NCI-H146 treated with DMSO at 0.1 percent for 48 hours (cell line): ENCODE measurements around the gene MARCHF2.
A peak's percentile ranks its signal among the peaks of the same experiment; 100 is the strongest.

ENCODE experiments used
- DNase-seq: peaks from one replicate; lab custom pipeline; 2025; ENCODE audit not compliant: unreplicated experiment; lab: John Stamatoyannopoulos, UW

The MARCHF2 gene

DNA sequence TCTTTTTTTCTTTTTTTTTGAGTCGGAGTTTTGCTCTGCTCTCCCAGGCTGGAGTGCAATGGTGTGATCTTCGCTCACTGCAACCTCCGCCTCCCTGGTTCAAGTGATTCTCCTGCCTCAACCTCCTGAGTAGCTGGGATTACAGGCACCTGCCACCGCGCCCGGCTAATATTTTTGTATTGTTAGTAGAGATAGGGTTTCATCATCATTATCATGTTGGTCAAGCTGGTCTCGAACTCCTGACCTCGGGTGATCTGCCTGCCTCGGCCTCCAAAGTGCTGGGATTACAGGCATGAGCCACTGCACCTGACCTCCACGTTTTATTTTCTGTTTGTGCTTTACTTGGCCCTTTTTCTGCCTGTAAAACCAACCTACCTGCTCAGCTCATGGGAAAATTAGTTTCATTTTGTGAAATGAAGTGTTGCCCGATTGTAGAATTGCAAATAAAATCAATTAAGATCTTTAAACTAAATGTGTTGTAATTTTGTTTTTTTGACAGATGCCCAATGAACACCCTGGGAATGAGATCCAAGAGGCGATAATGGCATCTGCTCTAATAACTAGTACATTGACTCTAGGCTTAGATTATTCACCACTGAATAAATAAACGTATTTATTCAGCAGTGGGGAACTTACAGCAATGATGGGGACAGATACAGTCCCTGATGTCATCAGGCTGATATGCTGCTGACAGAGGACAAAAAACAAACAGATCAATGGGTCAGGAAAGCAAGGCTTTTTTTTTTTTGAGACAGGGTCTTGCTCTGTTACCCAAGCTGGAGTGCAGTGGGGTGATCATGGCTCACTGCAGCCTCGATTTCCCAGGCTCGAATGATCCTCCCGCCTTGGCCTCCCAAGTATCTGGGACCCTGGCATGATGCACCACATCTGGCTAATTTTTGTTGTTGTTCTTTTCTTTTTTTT, 25.2 kb upstream of the MARCHF2 start:
- peak; percentile 90 for DNase-seq

DNA sequence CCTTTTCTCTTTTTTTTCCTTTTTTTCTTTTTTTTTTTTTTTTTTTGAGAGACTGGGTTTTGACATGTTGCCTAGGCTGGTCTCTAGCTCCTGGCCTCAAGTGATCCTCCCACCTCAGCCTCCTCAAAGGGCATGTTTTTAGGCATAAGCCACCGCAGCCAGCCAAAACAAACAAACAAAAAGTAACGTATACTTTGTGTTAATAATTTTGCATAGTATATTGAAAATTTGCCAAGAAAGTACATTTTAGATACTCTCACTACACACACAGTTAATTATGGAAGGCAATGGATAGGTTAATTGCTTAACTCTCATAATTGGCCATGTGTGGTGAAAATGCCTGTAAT, 24.5 kb upstream of the MARCHF2 start:
- DNase-seq, result no peak

DNA sequence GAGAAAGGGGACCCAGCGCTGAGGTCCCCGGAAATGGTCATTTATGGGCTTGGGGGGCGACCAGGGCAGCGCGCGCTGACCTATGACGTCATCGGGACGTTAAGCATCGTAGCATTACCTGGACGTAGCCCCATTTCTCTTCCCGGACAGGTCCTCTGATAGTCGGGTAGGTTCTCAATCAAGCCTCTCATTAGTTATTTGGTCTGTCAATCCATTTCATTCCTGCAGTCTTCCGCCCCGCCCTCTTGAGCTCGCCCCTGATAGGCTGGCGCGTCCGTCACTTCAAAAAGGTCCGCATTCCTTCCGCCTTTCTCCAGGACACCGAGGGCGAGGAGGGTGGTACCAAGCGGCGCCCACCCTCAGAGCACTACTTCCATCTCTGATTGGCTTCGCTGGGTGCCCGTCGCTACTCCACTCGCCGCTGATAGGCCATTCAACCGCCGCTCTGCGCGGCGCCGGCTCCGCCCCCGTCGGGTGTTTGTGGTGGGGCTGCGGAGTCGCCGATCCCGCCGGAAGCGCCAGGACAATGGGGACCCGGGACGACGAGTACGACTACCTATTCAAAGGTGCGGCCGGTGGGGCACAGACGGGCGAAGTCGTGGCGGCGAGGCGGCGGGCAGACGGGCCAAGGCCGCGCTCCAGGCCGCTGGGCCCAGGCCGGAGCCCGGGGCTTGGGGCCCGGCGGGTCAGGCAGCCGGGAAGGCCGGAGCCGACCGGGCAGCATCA, 23.1 kb upstream of the MARCHF2 start, which contains the start of gene RAB11B:
Gene RAB11B (plus strand): TSS at position 470 of the 726 bp plus-strand sequence. CDS start 57 bp downstream, at position 527.
- DNase-seq, result peak; percentile 97

DNA sequence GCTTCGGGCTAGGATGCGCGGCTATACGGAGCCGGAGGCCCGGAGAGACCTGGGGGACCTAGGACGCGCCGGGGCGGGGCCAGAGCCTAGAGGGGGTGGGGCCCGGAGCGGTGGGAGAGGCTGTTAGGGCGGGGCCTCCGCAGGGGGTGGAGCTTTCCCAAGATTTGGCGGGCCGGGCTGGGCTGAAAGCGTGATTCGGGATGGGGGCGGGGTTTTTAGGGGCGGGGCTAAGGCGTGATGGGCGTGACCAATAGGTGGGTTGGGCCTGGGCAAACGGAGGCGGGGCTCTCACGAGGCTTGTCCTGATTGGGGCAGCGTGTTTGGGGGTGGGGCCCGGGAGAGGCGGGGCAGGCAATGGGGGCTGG, 22.5 kb upstream of the MARCHF2 start:
- DNase-seq, result peak; percentile 42

DNA sequence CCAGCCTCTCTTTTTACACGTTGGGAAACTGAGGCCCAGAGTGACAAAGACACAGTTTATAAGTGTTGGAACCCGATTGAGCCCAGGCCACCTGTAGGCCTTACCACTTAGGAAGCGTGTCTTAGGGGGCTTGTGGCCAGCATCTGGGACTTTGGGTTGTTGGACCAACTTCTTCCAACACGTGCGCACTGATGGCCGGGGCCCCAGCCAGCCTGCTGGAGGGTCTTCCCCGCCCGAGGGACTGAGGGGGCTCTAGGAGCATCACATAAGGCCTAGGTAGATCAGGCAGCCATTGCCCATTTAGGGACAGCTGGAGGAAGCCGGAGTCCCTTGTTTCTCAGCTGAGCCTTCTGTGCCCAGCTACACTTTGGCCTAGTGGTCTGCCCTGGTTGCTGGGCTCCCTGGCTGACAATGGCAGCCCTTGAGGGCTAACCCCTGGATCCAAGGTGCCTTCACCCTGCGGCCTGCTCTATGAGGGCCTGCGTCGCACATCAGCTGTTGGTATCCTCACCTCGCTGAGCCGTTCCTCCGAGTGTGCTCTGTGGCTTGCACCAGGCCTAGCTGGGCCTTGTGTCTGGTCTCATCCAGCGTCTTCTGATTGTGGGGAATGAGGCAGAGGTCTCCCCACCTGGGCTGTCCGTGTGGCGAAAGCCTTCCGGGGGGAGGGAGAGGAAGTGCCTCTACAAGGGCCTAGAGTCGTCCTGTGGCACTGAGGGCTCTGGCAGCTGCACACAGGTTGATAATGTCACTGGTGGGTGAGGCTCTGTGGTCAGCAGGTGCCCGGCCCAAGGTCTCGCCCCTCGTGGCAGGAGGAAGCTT, 21.7 kb upstream of the MARCHF2 start:
- DNase-seq, result no peak

DNA sequence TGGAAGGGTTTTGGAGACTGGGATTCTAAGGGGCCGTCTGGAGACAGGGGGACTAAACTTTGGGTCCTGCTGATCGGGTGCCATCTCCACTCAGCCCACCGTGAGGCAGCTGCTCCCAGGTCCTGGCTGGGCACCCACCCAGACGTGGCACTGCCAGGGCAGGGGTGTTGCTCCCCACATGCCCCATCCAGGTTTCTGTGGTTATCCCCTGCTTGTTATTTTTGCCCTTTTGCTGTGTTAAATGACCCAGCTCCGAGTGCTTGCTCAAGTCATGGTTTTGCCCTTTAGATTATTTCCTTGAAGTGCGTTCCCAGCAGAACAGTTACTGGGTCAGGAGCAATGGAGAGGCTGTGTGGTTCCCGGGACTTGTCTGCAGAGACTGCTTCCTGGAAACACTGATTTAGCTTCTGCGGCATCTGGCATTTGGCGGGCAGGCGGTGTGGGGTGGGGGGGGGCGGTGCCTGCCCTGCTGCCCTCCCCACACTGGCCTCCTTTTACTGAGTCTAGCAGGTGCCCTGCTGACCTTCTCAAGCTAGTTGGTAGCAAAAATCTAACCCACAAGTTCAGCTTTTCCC, 21.0 kb upstream of the MARCHF2 start:
- no peak for DNase-seq

DNA sequence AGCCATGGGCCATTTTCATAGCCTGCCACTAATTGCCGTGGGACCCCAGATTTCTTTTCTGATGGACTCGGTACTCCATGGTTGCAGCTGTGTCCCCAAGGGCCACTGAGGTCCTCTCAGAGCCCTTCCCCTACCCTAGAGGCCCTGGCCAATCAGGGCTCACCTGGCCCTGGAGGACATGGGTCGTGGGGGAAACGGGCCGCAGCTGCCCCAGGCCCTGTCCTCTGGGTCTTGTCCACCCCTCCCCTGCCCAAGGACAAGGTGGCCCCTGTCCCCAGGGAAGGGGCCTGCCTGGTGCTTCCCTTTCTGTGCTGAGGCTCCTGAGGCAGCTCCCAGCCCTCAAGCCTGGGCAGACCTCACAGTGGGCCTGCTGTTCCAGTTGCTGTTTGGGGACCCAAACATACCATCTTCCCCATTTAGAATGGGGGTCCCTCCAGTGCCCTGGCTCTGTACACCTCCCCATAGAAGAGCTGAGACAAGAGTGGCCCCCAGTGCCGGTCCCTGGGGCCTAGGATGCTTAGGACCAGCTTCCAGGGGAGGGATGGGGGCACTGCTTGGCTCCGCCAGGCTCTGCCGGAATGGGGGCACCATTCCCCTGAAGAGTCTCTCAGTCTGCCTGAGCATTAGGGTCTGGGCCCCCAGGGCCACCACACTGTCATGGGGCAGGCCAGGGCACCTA, 19.8 kb upstream of the MARCHF2 start:
- no peak for DNase-seq

DNA sequence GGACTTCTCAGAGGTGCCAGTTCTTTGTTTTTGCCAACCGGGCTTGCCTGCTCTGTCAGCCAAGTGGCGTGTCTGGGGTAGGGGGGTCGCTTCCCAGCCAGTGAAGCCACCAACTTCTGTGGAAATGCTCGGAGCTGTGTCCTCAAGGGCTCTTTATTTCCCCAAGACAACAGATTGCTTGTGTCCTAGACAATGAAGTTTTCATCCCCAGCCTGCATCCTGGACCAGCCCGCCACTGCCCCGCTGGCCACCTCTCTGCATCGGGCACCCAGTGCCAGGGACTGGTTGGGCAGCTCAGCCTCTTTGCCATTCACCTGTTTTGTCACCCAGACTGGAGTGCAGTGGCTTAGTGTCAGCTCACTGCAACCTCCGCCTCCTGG, 19.2 kb upstream of the MARCHF2 start:
- DNase-seq, result no peak

DNA sequence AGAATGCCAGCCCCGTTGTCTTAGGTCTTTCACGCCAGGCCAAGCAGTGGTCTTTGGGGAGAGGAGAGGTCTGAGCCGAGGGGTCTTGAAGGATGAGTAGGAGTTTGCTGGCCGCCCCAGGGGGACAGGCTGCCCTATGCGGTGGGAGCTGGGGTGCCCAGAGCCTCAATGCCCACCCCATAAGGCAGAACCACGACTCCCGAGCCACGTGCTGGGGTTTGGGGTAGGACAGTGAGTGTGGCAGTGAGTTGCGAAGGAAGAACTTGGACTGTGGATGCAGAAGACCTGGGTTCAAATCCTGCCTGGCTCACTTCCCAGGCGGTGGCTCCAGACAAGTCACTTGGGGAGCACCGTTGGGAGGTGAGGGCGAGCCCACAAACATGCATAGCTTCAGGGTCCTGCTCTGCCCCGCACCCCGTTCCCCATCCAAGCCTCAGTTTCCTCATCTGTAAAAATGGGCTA, 17.5 kb upstream of the MARCHF2 start:
- no peak for DNase-seq

DNA sequence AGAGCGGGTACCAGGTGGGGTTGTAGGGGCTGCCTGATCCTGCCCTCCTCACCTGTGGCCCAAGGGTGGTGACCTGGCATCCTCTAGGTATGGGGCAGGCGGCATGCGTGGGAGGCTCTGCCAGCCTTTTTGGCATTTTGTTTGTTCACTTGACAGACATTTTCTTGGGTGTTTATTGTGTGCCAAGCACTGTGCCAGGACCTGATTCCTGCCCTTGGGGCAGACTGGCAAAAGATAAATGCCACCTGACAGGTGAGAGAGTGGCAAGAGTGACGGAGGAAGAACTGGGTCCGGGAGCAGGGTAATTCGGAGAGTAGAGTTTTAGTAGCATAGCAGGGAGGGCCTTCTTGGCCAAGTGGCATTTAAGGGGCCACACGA, 16.9 kb upstream of the MARCHF2 start:
- no peak for DNase-seq

DNA sequence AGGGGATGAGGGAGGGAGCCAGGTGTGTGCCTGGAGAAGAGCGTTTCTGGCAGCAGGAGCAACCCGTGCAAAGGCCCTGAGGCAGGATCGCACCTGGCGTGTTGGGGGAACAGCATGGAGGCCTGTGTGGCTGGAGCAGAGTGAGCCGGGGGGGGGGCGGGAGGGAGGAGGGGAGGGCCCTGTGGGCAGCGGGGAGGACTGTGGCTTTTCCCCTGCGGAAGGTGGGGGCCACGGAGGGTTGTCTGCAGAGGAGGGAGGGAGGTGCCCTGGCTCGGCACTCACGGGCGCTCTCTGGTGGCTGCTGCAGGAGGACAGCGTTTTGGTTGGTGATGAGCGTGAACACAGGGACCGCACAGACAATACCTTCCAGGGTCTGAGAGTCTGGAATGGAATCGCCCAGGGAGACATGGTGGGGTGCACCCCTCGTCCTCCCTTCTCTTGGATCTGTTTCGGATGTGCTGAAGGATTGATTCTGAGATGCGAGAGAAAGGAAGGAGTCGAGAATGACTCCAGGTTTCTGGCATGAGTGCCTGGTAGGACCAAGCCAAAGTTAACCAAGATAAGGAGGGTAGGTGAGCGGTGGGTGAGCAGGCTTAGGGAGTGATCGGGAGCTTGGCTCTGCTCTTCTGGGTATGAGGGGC, 16.4 kb upstream of the MARCHF2 start:
- no peak for DNase-seq

DNA sequence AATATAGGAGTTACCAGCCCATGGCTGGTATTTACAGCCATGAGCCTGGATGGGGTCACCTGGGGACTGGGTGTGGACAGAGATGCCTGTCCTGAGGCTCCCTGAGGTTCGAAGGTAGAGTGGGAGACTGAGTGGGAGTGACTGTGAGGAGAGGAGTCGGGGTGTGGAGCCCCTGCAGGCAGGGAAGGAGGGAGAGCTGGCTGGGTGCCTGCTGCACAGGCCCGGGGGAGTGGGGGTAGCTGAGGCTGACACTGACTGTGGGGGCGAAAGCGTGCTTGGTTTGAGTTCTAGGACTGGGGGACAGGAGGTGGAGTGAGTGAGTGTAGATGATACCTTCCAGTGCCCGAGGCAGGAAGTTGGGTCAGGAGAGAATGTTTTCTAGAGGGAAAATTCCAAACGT, 15.8 kb upstream of the MARCHF2 start:
- no peak for DNase-seq

DNA sequence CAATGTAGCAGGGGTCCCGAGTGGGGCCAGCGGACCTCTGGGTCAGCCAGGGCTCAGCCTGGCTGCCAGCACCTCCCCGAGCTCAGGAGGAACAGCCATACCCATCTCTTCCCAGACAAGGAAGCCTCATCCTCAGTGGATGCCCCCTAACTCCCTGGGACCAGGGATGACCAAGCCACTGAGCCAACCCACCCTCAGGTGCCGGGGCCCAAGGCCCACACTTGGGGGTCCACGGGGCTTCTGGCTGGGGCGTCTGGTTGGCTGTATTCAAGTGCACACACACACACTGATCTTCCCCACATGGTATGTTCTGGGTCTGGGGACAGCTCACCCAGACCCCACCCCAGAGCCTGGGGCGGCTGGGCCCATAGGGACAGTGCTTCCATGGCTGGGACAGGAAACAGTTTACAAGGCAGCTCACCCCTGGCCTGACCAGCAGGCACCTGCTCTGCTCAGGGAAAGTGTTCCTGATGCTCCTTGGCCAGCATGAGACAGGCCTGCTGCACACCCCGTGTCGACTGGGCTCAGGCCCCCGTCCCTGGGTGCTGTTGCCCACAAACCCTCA, 15.3 kb upstream of the MARCHF2 start:
- DNase-seq, result no peak

DNA sequence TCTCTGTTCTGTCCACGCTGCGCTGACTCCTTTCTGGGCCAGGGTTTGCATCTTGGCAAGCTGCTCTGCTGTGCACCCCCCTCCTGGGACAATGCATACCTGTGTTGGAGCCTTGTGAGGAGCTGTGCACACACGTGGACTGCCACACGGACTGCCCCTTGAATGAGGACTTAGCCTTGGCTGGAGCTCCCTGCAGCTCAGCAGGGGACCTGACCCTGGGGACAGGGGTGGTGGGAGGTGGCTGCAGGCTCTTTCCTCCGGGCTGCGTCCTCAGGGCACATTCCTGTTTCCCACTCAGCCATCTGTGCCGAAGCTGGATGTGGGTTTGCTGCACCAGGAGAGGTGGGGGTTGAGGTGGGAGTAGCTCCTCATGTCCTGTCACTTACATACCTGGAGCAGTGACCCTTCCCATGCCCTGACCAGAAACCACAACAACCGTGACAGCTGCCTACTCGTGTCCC, 14.8 kb upstream of the MARCHF2 start:
- DNase-seq, result no peak

DNA sequence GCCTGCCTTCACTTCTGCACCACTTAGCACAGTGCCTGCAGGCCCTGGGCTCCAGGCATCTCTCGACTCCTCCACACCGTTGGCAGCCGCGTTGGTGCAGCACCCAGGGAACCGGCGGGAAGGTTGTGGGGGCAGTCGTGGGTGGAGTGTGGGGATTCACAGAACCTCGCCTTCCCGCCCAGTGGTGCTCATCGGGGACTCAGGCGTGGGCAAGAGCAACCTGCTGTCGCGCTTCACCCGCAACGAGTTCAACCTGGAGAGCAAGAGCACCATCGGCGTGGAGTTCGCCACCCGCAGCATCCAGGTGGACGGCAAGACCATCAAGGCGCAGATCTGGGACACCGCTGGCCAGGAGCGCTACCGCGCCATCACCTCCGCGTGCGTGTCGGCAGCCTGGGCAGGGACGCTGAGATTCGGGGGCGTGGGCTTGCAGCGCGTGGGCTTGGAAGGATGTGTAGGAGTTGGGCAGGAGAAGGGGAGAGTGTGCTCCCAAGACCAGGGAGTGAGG, 13.4 kb upstream of the MARCHF2 start:
- DNase-seq, result no peak

DNA sequence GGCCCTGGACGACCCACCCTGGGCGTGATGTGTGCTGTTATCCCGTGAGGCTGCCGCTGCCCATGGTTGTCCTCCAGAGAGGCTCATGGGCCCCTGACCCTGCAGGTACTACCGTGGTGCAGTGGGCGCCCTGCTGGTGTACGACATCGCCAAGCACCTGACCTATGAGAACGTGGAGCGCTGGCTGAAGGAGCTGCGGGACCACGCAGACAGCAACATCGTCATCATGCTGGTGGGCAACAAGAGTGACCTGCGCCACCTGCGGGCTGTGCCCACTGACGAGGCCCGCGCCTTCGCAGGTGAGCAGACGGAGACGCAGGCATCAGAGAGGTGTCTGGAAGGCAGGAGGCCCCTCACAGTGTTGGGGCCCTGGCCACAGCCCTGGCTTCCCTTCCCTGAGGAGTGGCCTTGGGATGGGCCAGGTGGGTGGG, 11.1 kb upstream of the MARCHF2 start:
- no peak for DNase-seq

DNA sequence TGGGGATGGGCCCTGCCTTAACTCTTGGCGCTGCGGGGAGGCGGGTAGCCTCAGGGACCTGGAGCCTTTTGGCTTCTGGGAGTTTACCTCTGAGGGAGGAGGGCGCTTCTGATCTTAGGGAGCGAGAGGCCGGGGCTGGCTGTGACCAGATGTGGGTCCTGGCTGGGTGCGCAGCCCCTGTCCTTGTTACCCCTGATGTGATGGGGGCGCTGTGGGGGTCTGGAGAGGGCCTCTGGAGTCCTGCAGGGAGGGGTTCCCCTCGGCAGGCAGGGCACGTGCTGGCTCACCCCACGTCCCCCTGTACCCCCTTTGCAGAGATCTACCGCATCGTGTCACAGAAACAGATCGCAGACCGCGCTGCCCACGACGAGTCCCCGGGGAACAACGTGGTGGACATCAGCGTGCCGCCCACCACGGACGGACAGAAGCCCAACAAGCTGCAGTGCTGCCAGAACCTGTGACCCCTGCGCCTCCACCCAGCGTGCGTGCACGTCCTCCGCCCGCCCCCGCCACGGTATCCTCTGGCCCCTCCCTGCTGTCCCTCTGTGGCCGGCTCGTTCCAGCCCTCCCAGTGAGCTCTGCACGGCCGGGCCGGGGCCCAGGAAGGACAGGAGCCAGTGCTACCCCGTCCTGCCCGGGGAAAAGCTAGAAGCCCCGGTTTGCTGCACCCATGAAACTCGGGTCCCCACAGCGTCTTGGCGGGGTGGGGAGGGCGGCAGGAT, 9.8 kb upstream of the MARCHF2 start:
- DNase-seq, result no peak

DNA sequence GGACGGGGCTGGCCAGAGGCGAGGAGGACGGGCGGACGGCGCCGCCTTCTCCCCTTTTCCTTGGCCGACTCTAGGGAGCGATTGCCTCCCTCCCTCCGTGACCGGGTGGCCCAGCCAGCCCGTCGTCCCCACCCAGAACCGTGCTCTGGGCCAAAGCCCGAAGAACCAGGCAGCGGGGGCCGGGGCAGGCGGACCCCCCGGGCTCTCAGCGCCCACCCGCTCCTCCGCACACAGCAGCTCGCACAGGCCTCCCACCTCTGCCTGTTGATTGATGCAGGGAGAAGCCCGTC, 9.3 kb upstream of the MARCHF2 start:
- no peak for DNase-seq
